CD14-positive monocyte (primary cell): ENCODE data around the gene AADACL4. TPM values are rescaled to one million over a fixed set of nuclear protein-coding genes. Genes with fewer than 3 reads are reported as not detected.

ENCODE experiments used
- DNase-seq, 3 donors: peaks; one replicate each; pipeline ENCODE4 v3.0.0-alpha.2; 2011 to 2022
- H2AFZ ChIP-seq: 2 replicates; pipeline ENCODE4 v1.6.0; 2012; ENCODE audit warnings: mild to moderate bottlenecking, low read depth, low read length, inconsistent platforms; ENCODE audit not compliant: insufficient read depth, poor library complexity, severe bottlenecking
- H3K27ac ChIP-seq, 2 donors: 1 replicate in 1 of 2; 2 replicates in 1 of 2; pipeline ENCODE4 v1.5.1; 2012 to 2013; ENCODE audit warnings: low read length in 2 of 2, control low read depth in 1 of 2, inconsistent platforms in 1 of 2, low read depth in 1 of 2, mild to moderate bottlenecking in 1 of 2
- H3K27me3 ChIP-seq, 2 donors: one replicate each; pipeline versions ENCODE4 v1.6.0 to v1.6.1; 2011 to 2013; ENCODE audit warnings: low read length in 2 of 2; ENCODE audit not compliant: control insufficient read depth in 2 of 2, insufficient read depth in 2 of 2
- H3K36me3 ChIP-seq, 2 donors: replicated peaks in 1 of 2; 1 replicate in 1 of 2; 2 replicates in 1 of 2; pipeline versions ENCODE4 v1.5.1 to v1.6.1; 2012 to 2013; ENCODE audit warnings: low read length in 2 of 2, control low read depth in 1 of 2, inconsistent platforms in 1 of 2, mild to moderate bottlenecking in 1 of 2; ENCODE audit not compliant: insufficient read depth in 2 of 2, control insufficient read depth in 1 of 2
- H3K4me1 ChIP-seq, 2 donors: 1 replicate in 1 of 2; 2 replicates in 1 of 2; pipeline versions ENCODE4 v1.5.1 to v1.6.1; 2012 to 2013; ENCODE audit warnings: low read length in 2 of 2, control low read depth in 1 of 2, inconsistent platforms in 1 of 2, mild to moderate bottlenecking in 1 of 2, moderate library complexity in 1 of 2; ENCODE audit not compliant: insufficient read depth in 2 of 2, control insufficient read depth in 1 of 2
- H3K4me2 ChIP-seq: replicated peaks from 2 replicates; pipeline ENCODE3; 2012; ENCODE audit warnings: low read length, moderate library complexity, mild to moderate bottlenecking; ENCODE audit not compliant: poor library complexity, severe bottlenecking; ENCODE audit errors: extremely low read depth
- H3K4me3 ChIP-seq, 3 experiments: fragments of 200-600 bp in 1 of 3; sonication (generic) in 1 of 3; replicated peaks in 1 of 3; 1 replicate in 2 of 3; 2 replicates in 1 of 3; pipeline ENCODE4 v1.5.1; 2011 to 2013; ENCODE audit warnings: low read length in 3 of 3, mild to moderate bottlenecking in 3 of 3, control low read depth in 2 of 3, low read depth in 2 of 3, inconsistent platforms in 1 of 3, moderate library complexity in 1 of 3
- H3K79me2 ChIP-seq: 2 replicates; pipeline ENCODE4 v1.6.0; 2012; ENCODE audit warnings: mild to moderate bottlenecking, control low read depth, inconsistent platforms, low read length, moderate library complexity; ENCODE audit not compliant: insufficient read depth
- H3K9ac ChIP-seq: 2 replicates; pipeline ENCODE4 v1.6.0; 2017; ENCODE audit warnings: low read length, mild to moderate bottlenecking; ENCODE audit not compliant: insufficient read depth, poor library complexity, severe bottlenecking
- H3K9me3 ChIP-seq, 2 donors: replicated peaks in 1 of 2; 1 replicate in 1 of 2; 2 replicates in 1 of 2; pipeline versions ENCODE4 v1.5.1 to v1.6.1; 2012 to 2013; ENCODE audit warnings: low read length in 2 of 2, control low read depth in 1 of 2; ENCODE audit not compliant: control insufficient read depth in 1 of 2, insufficient read depth in 1 of 2
- H4K20me1 ChIP-seq: 2 replicates; pipeline ENCODE4 v1.6.0; 2012; ENCODE audit warnings: mild to moderate bottlenecking, low read length, control low read depth, moderate library complexity; ENCODE audit not compliant: insufficient read depth
- H3K27ac Mint-ChIP-seq, 7 donors: one replicate each; pipeline ENCODE4 v1.8.0; 2020; ENCODE audit warnings: mild to moderate bottlenecking in 7 of 7, mixed read lengths in 7 of 7, moderate library complexity in 6 of 7, inconsistent platforms in 2 of 7
- H3K27me3 Mint-ChIP-seq, 3 donors: one replicate each; pipeline ENCODE4 v1.8.0; 2021 to 2022; ENCODE audit warnings: low read depth in 3 of 3, mild to moderate bottlenecking in 3 of 3, mixed read lengths in 3 of 3, moderate library complexity in 3 of 3, inconsistent platforms in 1 of 3
- H3K36me3 Mint-ChIP-seq, 2 donors: one replicate each; pipeline ENCODE4 v1.8.0; 2020; ENCODE audit warnings: mixed read lengths in 2 of 2, inconsistent platforms in 1 of 2, mild to moderate bottlenecking in 1 of 2
- H3K4me1 Mint-ChIP-seq: one replicate; pipeline ENCODE4 v1.8.0; 2020; ENCODE audit warnings: mild to moderate bottlenecking, mixed read lengths
- H3K4me3 Mint-ChIP-seq, 2 donors: one replicate each; pipeline ENCODE4 v1.8.0; 2020; ENCODE audit warnings: mild to moderate bottlenecking in 2 of 2, mixed read lengths in 2 of 2, moderate library complexity in 1 of 2
- H3K9me3 Mint-ChIP-seq, 7 donors: one replicate each; pipeline ENCODE4 v1.8.0; 2020 to 2022; ENCODE audit warnings: mixed read lengths in 7 of 7, mild to moderate bottlenecking in 6 of 7, moderate library complexity in 6 of 7, inconsistent platforms in 2 of 7
- WGBS: methylation state at CpG from one replicate; pipeline ENCODE4 v1.1.5; 2013; ENCODE audit warnings: missing lambda C conversion rate; ENCODE audit not compliant: insufficient coverage; 5-methylcytosine and 5-hydroxymethylcytosine counted together
- intact Hi-C, 2 donors: fragments of 100-400 bp; cut with micrococcal nuclease; formaldehyde crosslinking; loops; one replicate each; pipeline versions ENCODE4 v1.15.0 to v1.15.1; 2023
- polyA plus RNA-seq, 3 donors: library from polyadenylated mRNA; depleted of rRNA in 1 of 3; unstranded in 2 of 3; stranded (reverse) in 1 of 3; fragments of 300-500 nt in 2 of 3; fragments of >200 nt in 1 of 3; fragmentation: Illumina TruSeq in 2 of 3; gene quantifications; 1 replicate in 2 of 3; 2 replicates in 1 of 3; pipeline ENCODE4 v1.2.3, GENCODE V29; 2012 to 2021
- TF ChIP-seq, protein P1 (sequence below): fragments of 200-600 bp; IDR thresholded peaks from one replicate; pipeline ENCODE4 v1.8.0; 2022; ENCODE audit warnings: antibody characterized with exemption, mild to moderate bottlenecking

The AADACL4 gene
- polyA plus RNA-seq, 3 donors = not detected

GRCh38 chr1:12692967-12693782 lies 49.3 kb downstream of the AADACL4 start:
- H3K4me2 ChIP-seq = no peak overlapping the region
- no peak overlapping the region for H3K27ac ChIP-seq
- H3K4me1 ChIP-seq = no peaks in the 10 kb centered on the region
- H3K9ac ChIP-seq = no peak overlapping the region
- no peaks in the 10 kb centered on the region for H3K9me3 ChIP-seq
- no peak overlapping the region for H3K4me3 ChIP-seq
- H2AFZ ChIP-seq = no peak overlapping the region
- peaks cover 0 to 5% of the 10 kb centered on the region in 2 donors for H3K27me3 ChIP-seq
- WGBS = 82% methylated on average over 8 of the region's 10 CpGs
- no peak overlapping the region for H3K27ac Mint-ChIP-seq
- TF ChIP-seq, protein P1, sequence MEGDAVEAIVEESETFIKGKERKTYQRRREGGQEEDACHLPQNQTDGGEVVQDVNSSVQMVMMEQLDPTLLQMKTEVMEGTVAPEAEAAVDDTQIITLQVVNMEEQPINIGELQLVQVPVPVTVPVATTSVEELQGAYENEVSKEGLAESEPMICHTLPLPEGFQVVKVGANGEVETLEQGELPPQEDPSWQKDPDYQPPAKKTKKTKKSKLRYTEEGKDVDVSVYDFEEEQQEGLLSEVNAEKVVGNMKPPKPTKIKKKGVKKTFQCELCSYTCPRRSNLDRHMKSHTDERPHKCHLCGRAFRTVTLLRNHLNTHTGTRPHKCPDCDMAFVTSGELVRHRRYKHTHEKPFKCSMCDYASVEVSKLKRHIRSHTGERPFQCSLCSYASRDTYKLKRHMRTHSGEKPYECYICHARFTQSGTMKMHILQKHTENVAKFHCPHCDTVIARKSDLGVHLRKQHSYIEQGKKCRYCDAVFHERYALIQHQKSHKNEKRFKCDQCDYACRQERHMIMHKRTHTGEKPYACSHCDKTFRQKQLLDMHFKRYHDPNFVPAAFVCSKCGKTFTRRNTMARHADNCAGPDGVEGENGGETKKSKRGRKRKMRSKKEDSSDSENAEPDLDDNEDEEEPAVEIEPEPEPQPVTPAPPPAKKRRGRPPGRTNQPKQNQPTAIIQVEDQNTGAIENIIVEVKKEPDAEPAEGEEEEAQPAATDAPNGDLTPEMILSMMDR = no peak
- no peaks in the 10 kb centered on the region for H4K20me1 ChIP-seq
- peaks cover 3 to 10% (median 6%) of the 10 kb centered on the region in 3 donors for H3K27me3 Mint-ChIP-seq
- H3K4me1 Mint-ChIP-seq = no peaks in the 10 kb centered on the region
- no peak overlapping the region for H3K4me3 Mint-ChIP-seq
- DNase-seq = no peak
- peaks cover 0 to 2% (median 0%) of the 10 kb centered on the region in 7 donors for H3K9me3 Mint-ChIP-seq
- no peaks in the 10 kb centered on the region for H3K36me3 Mint-ChIP-seq
- intact Hi-C loops = no loop called here
- no peaks in the 10 kb centered on the region for H3K79me2 ChIP-seq
- no peaks in the 10 kb centered on the region for H3K36me3 ChIP-seq

DNA sequence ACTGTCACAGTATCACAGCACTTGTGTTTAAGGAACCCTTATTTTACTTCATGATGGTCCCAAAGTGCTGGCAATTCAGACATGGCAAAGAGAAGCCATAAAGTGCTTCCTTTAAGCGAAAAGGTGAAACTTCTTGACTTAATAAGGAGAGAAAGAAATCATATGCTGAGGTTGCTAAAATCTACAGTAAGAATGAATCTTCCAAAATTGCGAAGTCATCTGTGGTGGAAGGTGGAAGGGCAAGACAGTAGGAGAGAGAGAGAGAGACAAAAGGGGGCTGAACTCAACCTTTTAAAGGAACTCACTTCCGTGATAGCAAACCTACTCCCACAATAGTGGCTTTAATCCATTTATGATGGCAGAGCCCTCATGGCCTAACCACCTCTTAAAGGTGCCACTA lies 52.8 kb downstream of the AADACL4 start:
- Histone ChIP-seq H2AFZ (no peak overlapping the region), H3K4me3 (no peak overlapping the region), H4K20me1 (no peaks in the 10 kb centered on the region), H3K9me3 (no peaks in the 10 kb centered on the region), H3K9ac (no peak overlapping the region), H3K36me3 (no peaks in the 10 kb centered on the region), H3K27ac (no peak overlapping the region), H3K27me3 (peaks cover 0 to 5% of the 10 kb centered on the region in 2 donors), H3K4me1 (no peaks in the 10 kb centered on the region), H3K79me2 (no peaks in the 10 kb centered on the region), H3K4me2 (no peak overlapping the region)
- Mint-ChIP-seq H3K4me3 (no peak overlapping the region), H3K27me3 (peaks cover 3 to 13% (median 3%) of the 10 kb centered on the region in 3 donors), H3K4me1 (no peaks in the 10 kb centered on the region), H3K36me3 (no peaks in the 10 kb centered on the region), H3K27ac (no peak overlapping the region), H3K9me3 (peaks cover 2 to 12% (median 7%) of the 10 kb centered on the region in 7 donors)
- intact Hi-C loops = no loop called here
- TF ChIP-seq, protein P1 = no peak
- no peak for DNase-seq
- WGBS = 80% methylated on average over 1 of the region's 3 CpGs
